Posterior cingulate gyrus (tissue), 11 donors: Measurements from ENCODE around the gene DEF6.
"Not testable (repeated sequence)": the region's sequence is repeated elsewhere in the genome, so short reads cannot be mapped to it uniquely, and the experiment has no call there.

Experiments used
- DNase-seq, 10 donors: peaks; one replicate each; pipeline versions ENCODE4 v3.0.0 to v3.0.0-alpha.2; 2020 to 2021; ENCODE audit warnings: mixed read lengths in 3 of 10
- intact Hi-C: fragments of 100-400 bp; cut with DNase I; formaldehyde crosslinking; loops from one replicate; pipeline ENCODE4 v1.15.1; 2023

Gene DEF6

DNA sequence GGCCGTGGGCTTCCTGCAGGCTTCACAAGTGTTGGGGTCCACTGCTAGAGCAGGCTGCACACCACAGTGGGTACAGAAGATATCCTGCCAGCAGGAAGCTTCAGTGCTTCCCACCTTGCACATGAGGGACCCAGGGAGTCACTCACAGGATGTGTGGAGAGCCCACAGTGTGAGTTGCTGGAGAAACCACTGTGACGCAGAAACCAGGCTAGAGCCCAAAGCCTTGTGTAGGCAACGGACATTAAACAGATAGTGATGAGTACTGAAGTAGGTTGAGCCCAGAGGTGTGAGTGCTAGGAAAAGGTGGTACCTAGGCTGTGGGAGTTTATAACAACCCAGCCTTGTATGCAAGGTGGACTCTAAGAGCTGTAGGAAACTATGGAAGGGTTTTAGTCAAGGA, 18.9 kb upstream of the DEF6 start:
- intact Hi-C loops: no loop called here
- no peak for DNase-seq

DNA sequence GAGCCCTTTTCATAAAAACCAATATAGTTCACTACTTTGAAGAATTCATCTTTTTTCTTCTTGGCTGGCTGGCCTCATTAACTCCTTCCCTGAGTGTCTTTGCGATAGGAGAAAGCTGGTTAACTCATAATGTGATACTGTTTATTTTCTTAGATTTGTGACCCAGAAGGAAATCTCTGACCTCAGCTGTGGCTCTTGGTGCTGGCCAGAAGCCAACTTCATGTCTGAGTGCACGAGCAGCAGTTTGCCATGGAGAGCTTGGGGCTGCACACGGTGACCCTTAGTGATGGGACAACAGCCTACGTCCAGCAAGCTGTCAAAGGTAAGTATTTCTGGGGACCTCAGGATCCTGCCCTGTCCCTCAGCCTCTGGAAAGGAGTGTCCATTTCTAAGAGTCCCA, 16.7 kb upstream of the DEF6 start:
- intact Hi-C loops: no loop called here

DNA sequence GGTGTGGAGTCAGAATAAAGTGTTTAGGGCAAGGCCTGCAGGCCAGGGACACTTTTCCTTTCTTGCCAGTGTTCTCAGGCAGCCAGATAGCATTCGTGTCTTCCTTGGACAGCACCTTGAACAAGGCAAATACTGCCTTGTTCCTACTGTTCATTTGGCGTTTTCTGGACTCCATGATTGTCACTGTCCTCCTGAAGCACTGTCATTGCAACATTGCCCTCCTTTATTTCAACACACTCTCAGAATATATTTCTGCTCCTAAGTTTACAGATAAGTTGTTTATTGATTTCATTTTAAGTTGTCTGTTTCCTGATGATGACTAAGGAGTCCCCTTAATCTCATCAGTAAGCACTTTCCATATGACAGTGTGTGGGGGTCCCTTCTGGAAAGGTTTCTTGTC, 15.1 kb upstream of the DEF6 start:
- DNase-seq: no peak
- intact Hi-C loops: no loop called here

More for the DNA sequence above, 16.7 kb upstream of the DEF6 start:
- DNase-seq: no peak

DNA sequence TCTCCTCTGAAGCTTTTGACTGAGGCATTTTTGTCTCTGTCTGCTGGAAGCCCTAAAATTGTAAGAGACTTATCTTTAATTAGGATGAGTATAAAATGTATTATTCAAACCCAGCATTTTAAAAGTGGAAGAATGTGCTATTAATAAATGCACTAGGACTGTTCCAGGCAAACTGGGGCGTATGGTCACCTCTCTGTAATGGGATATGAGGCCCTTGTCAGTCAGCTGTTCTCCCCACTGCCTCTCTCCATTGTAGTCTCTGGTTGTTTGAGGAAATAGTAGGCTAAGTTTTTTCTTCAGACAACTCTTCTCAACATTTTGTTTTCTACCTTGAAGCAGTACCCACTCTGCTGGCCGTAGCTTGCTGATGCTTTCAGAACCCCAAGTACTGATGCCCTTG, 14.3 kb upstream of the DEF6 start:
- no peak for DNase-seq
- intact Hi-C loops: no loop called here

GRCh38 chr6:35287671-35288396, 9.8 kb upstream of the DEF6 start:
- intact Hi-C loops: no loop called here
- DNase-seq: no peak

DNA sequence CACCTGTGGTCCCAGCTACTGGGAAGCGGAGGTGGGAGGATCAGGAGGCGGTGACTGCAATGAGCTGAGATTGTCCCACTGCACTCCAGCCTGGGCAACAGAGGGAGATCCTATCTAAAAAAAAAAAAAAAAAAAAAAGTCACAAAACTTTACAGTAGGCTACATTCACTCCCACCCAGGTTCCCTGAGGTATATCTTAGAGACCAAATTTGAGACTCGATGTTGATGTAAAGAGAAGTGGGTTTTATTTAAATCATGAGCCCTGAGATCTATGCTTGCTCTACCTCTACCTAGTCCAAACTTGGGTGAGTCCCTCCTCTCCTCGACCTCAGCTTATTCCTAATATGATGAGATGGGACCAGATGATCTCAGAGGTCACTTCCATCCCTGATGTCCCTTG, 8.8 kb upstream of the DEF6 start:
- DNase-seq: no peak
- intact Hi-C loops: no loop called here

DNA sequence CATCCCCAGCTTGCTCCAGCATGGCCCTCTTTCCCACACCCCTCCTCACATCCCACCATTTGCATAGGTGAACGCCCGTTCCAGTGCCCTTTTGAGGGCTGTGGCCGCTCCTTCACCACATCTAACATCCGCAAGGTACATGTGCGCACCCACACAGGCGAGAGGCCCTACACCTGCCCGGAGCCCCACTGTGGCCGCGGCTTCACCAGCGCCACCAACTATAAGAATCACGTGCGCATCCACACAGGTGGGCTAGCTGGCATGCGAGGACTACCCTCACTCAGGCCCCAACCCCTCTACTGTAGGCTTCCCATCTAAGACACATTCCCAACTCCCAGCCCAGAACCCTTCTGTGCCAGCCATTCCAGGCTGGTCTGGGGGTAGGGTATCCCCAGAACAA, 6.1 kb upstream of the DEF6 start:
- no peak for DNase-seq
- intact Hi-C loops: no loop called here

GRCh38 chr6:35292494-35292893, 5.1 kb upstream of the DEF6 start:
- intact Hi-C loops: no loop called here
- DNase-seq: no peak

- intact Hi-C loops: no loop called here
- no peak for DNase-seq
Observed at GRCh38 chr6:35293681-35294080, 3.9 kb upstream of the DEF6 start.

DNA sequence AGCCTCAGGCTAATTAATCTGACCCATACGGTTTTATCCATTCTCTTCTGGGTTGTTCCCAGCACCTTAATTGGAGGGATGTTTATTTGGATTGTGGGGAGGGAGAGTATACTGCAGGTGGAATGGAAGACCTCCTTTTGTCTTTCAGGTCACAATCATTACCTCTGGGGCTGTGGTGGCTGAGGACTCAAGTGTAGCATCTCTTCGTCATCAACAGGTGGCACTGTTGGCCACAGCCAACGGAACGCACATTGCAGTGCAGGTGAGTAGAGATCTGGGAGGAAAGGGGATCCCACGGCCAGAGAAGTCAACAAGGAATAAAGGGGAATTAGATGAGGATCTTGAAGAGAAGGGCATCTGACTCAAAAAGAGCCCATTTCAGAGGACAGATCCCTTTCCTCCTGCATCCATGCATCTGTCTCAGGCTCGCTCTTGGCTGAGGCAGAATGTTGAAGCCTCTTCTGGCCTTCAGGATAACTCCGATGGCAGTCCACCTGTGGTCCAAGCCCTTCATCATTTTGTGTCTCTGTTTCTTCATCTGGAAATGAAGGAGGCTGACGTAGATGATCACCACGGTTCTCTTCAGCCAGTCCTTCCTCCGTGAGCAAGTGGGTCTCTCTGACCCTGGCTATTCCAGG, 3.2 kb upstream of the DEF6 start:
- DNase-seq: peak in 7 of 10 donors; percentile 38 to 91 (median 47)
- intact Hi-C loops: no loop called here

- intact Hi-C loops: no loop called here
- DNase-seq: no peak
Observed at GRCh38 chr6:35295036-35295435, 2.6 kb upstream of the DEF6 start.

GRCh38 chr6:35295521-35296315, 1.9 kb upstream of the DEF6 start:
- no peak for DNase-seq
- intact Hi-C loops: no loop called here

- DNase-seq: no peak
- intact Hi-C loops: no loop called here
Observed at GRCh38 chr6:35296931-35297600, 552 bp upstream of the DEF6 start.

- DNase-seq: no peak
- intact Hi-C loops: no loop called here
Observed at GRCh38 chr6:35298625-35299140, 1.1 kb downstream of the DEF6 start.

GRCh38 chr6:35299674-35300073, 2.1 kb downstream of the DEF6 start:
- no peak for DNase-seq
- intact Hi-C loops: no loop called here

GRCh38 chr6:35300848-35301247, 3.2 kb downstream of the DEF6 start:
- intact Hi-C loops: no loop called here
- DNase-seq: no peak

GRCh38 chr6:35302604-35303241, 5.1 kb downstream of the DEF6 start:
- intact Hi-C loops: no loop called here
- no peak for DNase-seq

DNA sequence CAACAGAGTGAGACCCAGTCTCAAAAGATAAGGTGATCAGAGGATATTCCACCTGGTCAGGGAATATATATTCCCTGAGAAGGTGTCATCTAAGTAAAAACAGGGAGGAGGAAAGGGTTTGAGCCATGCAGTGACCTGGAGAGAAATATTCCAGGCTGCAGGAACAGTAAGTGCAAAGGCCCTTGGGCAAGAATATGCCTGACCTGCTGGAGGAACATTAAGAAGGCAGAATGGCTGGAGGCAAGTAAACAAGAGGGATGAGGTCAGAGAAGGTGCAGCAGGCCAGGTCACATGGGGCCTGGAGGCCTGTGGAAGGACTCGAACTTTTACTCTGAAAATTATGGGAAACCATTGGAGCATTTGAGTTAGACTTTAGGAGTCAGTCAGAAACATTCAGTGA, 6.7 kb downstream of the DEF6 start:
- no peak for DNase-seq
- intact Hi-C loops: no loop called here

DNA sequence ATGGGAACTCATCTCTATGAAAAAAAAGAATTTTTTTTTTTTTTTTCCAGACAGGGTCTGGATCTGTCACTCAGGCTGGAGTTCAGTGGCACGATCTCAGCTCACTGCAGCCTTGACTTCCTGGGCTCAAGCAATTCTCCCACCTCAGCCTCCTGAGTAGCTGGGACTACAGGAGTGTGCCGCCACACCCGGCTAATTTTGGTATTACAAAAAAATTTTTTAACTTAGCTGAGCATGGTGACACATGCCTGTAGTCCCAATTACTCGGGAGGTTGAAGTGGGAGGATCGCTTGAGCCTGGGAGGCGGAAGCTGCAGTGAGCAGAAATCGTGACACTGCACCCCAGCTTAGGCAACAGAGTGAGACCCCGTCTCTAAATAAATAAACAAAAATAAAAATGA, 7.5 kb downstream of the DEF6 start:
- intact Hi-C loops: no loop called here
- DNase-seq: no peak

GRCh38 chr6:35307138-35307537, 9.5 kb downstream of the DEF6 start:
- intact Hi-C loops, DNase-seq: not testable (repeated sequence)
